H1 (cell line): Measurements from ENCODE around the gene FZD4. TPM values are rescaled to one million over a fixed set of nuclear protein-coding genes. Genes with fewer than 3 reads are reported as not detected.

Source experiments
- CTCF ChIA-PET: fragments of 300-600 bp; sonication (Branson Sonifier 250); formaldehyde crosslinking; loops from one replicate; lab custom pipeline; 2021; ENCODE audit not compliant: partially characterized antibody; lab: Charles Lee
- POLR2A ChIA-PET: fragments of 300-600 bp; sonication (Branson Sonifier 250); formaldehyde crosslinking; loops from one replicate; lab custom pipeline; 2021; ENCODE audit warnings: inconsistent platforms; ENCODE audit not compliant: partially characterized antibody; lab: Charles Lee
- DNase-seq, 2 experiments: peaks; one replicate each; pipeline versions ENCODE4 v3.0.0 to v3.0.0-alpha.2; 2010 to 2022; ENCODE audit warnings: low spot score in 2 of 2, low read depth in 1 of 2, mixed read lengths in 1 of 2
- FAIRE-seq: peaks from 2 replicates; lab custom pipeline; 2011; peaks lifted over from hg19 to GRCh38; lab: Jason Lieb, UNC
- H2AFZ ChIP-seq: 2 replicates; pipeline ENCODE4 v1.8.1; 2012; ENCODE audit warnings: low read length, inconsistent platforms
- H2AK5ac ChIP-seq: 2 replicates; pipeline ENCODE4 v1.6.1; 2013; ENCODE audit warnings: low read depth, low read length
- H2BK120ac ChIP-seq: replicated peaks from 2 replicates; pipeline ENCODE3; 2013; ENCODE audit warnings: low read depth, low read length, inconsistent platforms
- H2BK12ac ChIP-seq: 2 replicates; pipeline ENCODE4 v1.6.1; 2013; ENCODE audit warnings: low read depth, low read length
- H2BK15ac ChIP-seq: 2 replicates; pipeline ENCODE4 v1.6.1; 2013; ENCODE audit warnings: low read length
- H2BK20ac ChIP-seq: 2 replicates; pipeline ENCODE4 v1.6.1; 2013; ENCODE audit warnings: low read length
- H2BK5ac ChIP-seq: 2 replicates; pipeline ENCODE4 v1.6.1; 2013; ENCODE audit warnings: low read depth, low read length
- H3K14ac ChIP-seq: 2 replicates; pipeline ENCODE4 v1.6.1; 2013; ENCODE audit warnings: inconsistent platforms; ENCODE audit not compliant: insufficient read length
- H3K18ac ChIP-seq: 2 replicates; pipeline ENCODE4 v1.6.1; 2013; ENCODE audit warnings: low read length; ENCODE audit errors: extremely low read depth
- H3K23ac ChIP-seq: 2 replicates; pipeline ENCODE4 v1.6.1; 2013; ENCODE audit warnings: inconsistent platforms; ENCODE audit not compliant: insufficient read length
- H3K23me2 ChIP-seq: 2 replicates; pipeline ENCODE4 v1.6.1; 2013; ENCODE audit warnings: low read depth, low read length
- H3K27ac ChIP-seq: 2 replicates; pipeline ENCODE4 v1.6.1; 2011; ENCODE audit warnings: low read depth, low read length, inconsistent platforms
- H3K27me3 ChIP-seq, 4 experiments: replicated peaks in 1 of 4; 1 replicate in 1 of 4; 2 replicates in 3 of 4; pipeline versions ENCODE4 v1.6.1 to v1.8.1; 2011 to 2013; ENCODE audit warnings: low read length in 3 of 4, mild to moderate bottlenecking in 3 of 4, inconsistent platforms in 2 of 4, mixed read lengths in 2 of 4, moderate library complexity in 1 of 4; ENCODE audit not compliant: control insufficient read depth in 3 of 4, insufficient read depth in 3 of 4; ENCODE audit errors: extremely low read depth in 1 of 4
- H3K36me3 ChIP-seq, 4 experiments: 2 replicates each; pipeline versions ENCODE4 v1.6.1 to v1.8.1; 2011 to 2013; ENCODE audit warnings: mild to moderate bottlenecking in 4 of 4, low read length in 3 of 4, moderate library complexity in 2 of 4, control low read depth in 1 of 4, inconsistent platforms in 1 of 4; ENCODE audit not compliant: insufficient read depth in 4 of 4, control insufficient read depth in 2 of 4
- H3K4ac ChIP-seq: replicated peaks from 2 replicates; pipeline ENCODE3; 2013; ENCODE audit warnings: low read length, low read depth, mixed read lengths, inconsistent platforms; ENCODE audit not compliant: insufficient read length
- H3K4me1 ChIP-seq, 4 experiments: replicated peaks in 1 of 4; 1 replicate in 1 of 4; 2 replicates in 3 of 4; pipeline versions ENCODE4 v1.6.1 to v1.8.1; 2011 to 2013; ENCODE audit warnings: low read length in 3 of 4, inconsistent platforms in 2 of 4, mixed read lengths in 1 of 4; ENCODE audit not compliant: insufficient read depth in 4 of 4, control insufficient read depth in 3 of 4
- H3K4me2 ChIP-seq, 2 experiments: 2 replicates each; pipeline versions ENCODE4 v1.6.1 to v1.8.1; 2011 to 2013; ENCODE audit warnings: low read depth in 2 of 2, low read length in 2 of 2, control low read depth in 1 of 2, inconsistent platforms in 1 of 2, mild to moderate bottlenecking in 1 of 2; ENCODE audit not compliant: insufficient read depth in 1 of 2
- H3K4me3 ChIP-seq, 4 experiments: fragments of 200-600, 300-600 bp in 1 of 4; sonication (generic), shearing (Covaris generic), sonication (Bioruptor Twin) in 1 of 4; 2 replicates each; pipeline versions ENCODE4 v1.5.1 to v1.8.1; 2011 to 2016; ENCODE audit warnings: low read length in 4 of 4, low read depth in 3 of 4, control low read depth in 2 of 4, inconsistent platforms in 2 of 4, mild to moderate bottlenecking in 2 of 4, mixed read lengths in 1 of 4, moderate library complexity in 1 of 4; ENCODE audit not compliant: insufficient read depth in 2 of 4; ENCODE audit errors: extremely low read depth in 1 of 4
- H3K56ac ChIP-seq: replicated peaks from 2 replicates; pipeline ENCODE3; 2013; ENCODE audit warnings: low read depth, mild to moderate bottlenecking, mixed read lengths, low read length, inconsistent platforms; ENCODE audit not compliant: insufficient read length
- H3K79me1 ChIP-seq: 2 replicates; pipeline ENCODE4 v1.6.1; 2013; ENCODE audit warnings: low read depth, low read length, control low read depth
- H3K79me2 ChIP-seq, 2 experiments: 2 replicates each; pipeline versions ENCODE4 v1.6.1 to v1.8.1; 2012 to 2013; ENCODE audit warnings: low read length in 2 of 2, mild to moderate bottlenecking in 2 of 2, inconsistent platforms in 1 of 2; ENCODE audit not compliant: insufficient read depth in 2 of 2, control insufficient read depth in 1 of 2
- H3K9ac ChIP-seq, 4 experiments: replicated peaks in 1 of 4; 1 replicate in 1 of 4; 2 replicates in 3 of 4; pipeline versions ENCODE4 v1.6.1 to v1.8.1; 2011 to 2013; ENCODE audit warnings: low read depth in 3 of 4, low read length in 3 of 4, control low read depth in 2 of 4, mild to moderate bottlenecking in 2 of 4, moderate library complexity in 2 of 4, inconsistent platforms in 1 of 4; ENCODE audit errors: extremely low read depth in 1 of 4
- H3K9me3 ChIP-seq, 2 experiments: 2 replicates each; pipeline versions ENCODE4 v1.6.1 to v1.8.1; 2012 to 2013; ENCODE audit warnings: mild to moderate bottlenecking in 2 of 2, moderate library complexity in 2 of 2, control low read depth in 1 of 2, inconsistent platforms in 1 of 2, low read depth in 1 of 2, low read length in 1 of 2, mixed read lengths in 1 of 2; ENCODE audit not compliant: insufficient read depth in 2 of 2
- H4K20me1 ChIP-seq, 2 experiments: replicated peaks in 1 of 2; 2 replicates each; pipeline versions ENCODE3 to v1.8.1; 2011 to 2013; ENCODE audit warnings: inconsistent platforms in 2 of 2, low read length in 2 of 2, mild to moderate bottlenecking in 1 of 2; ENCODE audit not compliant: insufficient read depth in 2 of 2, control insufficient read depth in 1 of 2
- H4K5ac ChIP-seq: 2 replicates; pipeline ENCODE4 v1.6.1; 2013; ENCODE audit warnings: low read length, low read depth, mixed read lengths, inconsistent platforms; ENCODE audit not compliant: insufficient read length
- H4K8ac ChIP-seq: 2 replicates; pipeline ENCODE4 v1.8.0; 2013; ENCODE audit warnings: mild to moderate bottlenecking, moderate library complexity, low read length, inconsistent platforms; ENCODE audit not compliant: insufficient read depth; ENCODE audit errors: extremely low read depth
- H4K91ac ChIP-seq: replicated peaks from 2 replicates; pipeline ENCODE3; 2013; ENCODE audit warnings: low read length, mixed read lengths, inconsistent platforms; ENCODE audit not compliant: insufficient read length
- ASH2L ChIP-seq: fragments of 200-600, 300-600 bp; sonication (generic); IDR thresholded peaks from one replicate; pipeline ENCODE4 v1.7.1; 2017; ENCODE audit warnings: low read length
- CEBPB ChIP-seq: IDR thresholded peaks from 2 replicates; pipeline ENCODE4 v1.6.1; 2012; ENCODE audit warnings: low read depth, low read length
- KDM5A ChIP-seq: fragments of 200-600 bp; IDR thresholded peaks from 2 replicates; pipeline ENCODE4 v1.7.1; 2012; ENCODE audit warnings: mild to moderate bottlenecking, low read length, inconsistent platforms, mixed read lengths
- NRF1 ChIP-seq: IDR thresholded peaks from 2 replicates; pipeline ENCODE4 v1.6.1; 2011; ENCODE audit warnings: mild to moderate bottlenecking, low read depth, low read length, improper control_type of control experiment
- RNF2 ChIP-seq: fragments of 200-900, 300-1000 bp; sonication (generic); IDR thresholded peaks from 2 replicates; pipeline ENCODE4 v1.7.1; 2016; ENCODE audit warnings: borderline replicate concordance, low read depth, mild to moderate bottlenecking, antibody characterized with exemption, low read length; ENCODE audit not compliant: poor library complexity, severe bottlenecking; ENCODE audit errors: missing control alignments
- TAF1 ChIP-seq: IDR thresholded peaks from 2 replicates; pipeline ENCODE4 v1.6.1; 2011; ENCODE audit warnings: mild to moderate bottlenecking, low read depth, low read length
- TBP ChIP-seq: IDR thresholded peaks from 2 replicates; pipeline ENCODE4 v1.6.1; 2011; ENCODE audit warnings: low read depth, low read length, improper control_type of control experiment
- TCF12 ChIP-seq: IDR thresholded peaks from 2 replicates; pipeline ENCODE4 v1.6.1; 2011; ENCODE audit warnings: low read depth, mild to moderate bottlenecking, low read length
- WGBS, 2 experiments: shearing (Covaris generic) in 1 of 2; methylation state at CpG; one replicate each; pipeline versions ENCODE4 v1.1.6 to v1.1.7; 2013 to 2015; ENCODE audit warnings: low lambda C conversion rate in 2 of 2, mixed read lengths in 2 of 2, inconsistent platforms in 1 of 2, low coverage in 1 of 2, missing lambda C conversion rate in 1 of 2; ENCODE audit not compliant: insufficient replicate concordance in 2 of 2, insufficient coverage in 1 of 2, insufficient read length in 1 of 2; ENCODE audit errors: extremely low coverage in 1 of 2, missing lambda C conversion rate in 1 of 2; 5-methylcytosine and 5-hydroxymethylcytosine counted together
- polyA plus RNA-seq, 7 experiments: library from polyadenylated mRNA; depleted of rRNA in 3 of 7; stranded (reverse) in 5 of 7; unstranded in 2 of 7; fragments of >200 nt in 5 of 7; fragments of 200-250 nt in 2 of 7; gene quantifications; 1 replicate in 5 of 7; 2 replicates in 1 of 7; 4 replicates in 1 of 7; pipeline versions ENCODE4 v1.2.1 to v1.2.3, GENCODE V29; 2011 to 2013; ENCODE audit warnings: missing spikeins in 2 of 7, mixed read lengths in 2 of 7
- total RNA-seq: library from RNA; stranded (reverse); fragmentation: NEBNext Ultra II Directional; extraction: Animal tissue kit (Norgen Biotek cat#: 25700); gene quantifications from 2 replicates; pipeline ENCODE4 v1.2.1, GENCODE V29; 2021
- TF ChIP-seq, protein P1 (sequence below): IDR thresholded peaks from 2 replicates; pipeline ENCODE4 v1.6.1; 2011; ENCODE audit warnings: low read depth, mild to moderate bottlenecking, low read length; ENCODE audit not compliant: insufficient read depth

FZD4 gene
- total and polyA plus RNA-seq, 2 of the 8 experiments (the other 6 are each of a cell fraction or from before 2014, with no cell fraction given): 3.1 to 7.1 TPM

DNA sequence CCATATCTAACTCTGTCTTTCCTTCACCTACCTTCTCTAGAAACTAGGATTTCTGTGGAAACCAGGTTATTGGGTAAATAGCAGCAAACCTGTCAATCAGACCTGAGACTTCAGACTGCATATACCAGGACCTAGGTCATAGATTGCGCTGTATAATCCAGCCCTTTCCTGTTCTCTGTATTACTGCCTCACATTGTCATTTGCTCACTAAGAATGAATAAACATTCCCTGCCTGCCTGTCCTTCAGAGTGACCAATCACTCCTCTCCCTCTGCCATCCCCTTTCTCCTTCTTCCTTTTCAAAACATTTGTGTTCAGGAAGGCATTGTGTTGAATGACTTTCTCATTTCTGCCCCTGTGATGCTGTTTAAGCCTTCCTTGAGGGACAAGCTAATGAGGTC, 14.1 kb upstream of the FZD4 start:
- TF ChIP-seq TBP: no peak
- TF ChIP-seq NRF1: no peak
- no peak for TF ChIP-seq ASH2L
- no peak for TF ChIP-seq KDM5A
- TF ChIP-seq, protein P1, sequence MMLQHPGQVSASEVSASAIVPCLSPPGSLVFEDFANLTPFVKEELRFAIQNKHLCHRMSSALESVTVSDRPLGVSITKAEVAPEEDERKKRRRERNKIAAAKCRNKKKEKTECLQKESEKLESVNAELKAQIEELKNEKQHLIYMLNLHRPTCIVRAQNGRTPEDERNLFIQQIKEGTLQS: no peak
- no peak for TF ChIP-seq TCF12
- TF ChIP-seq TAF1: no peak
- no peak for TF ChIP-seq CEBPB
- no peak for TF ChIP-seq RNF2
- TF ChIP-seq, all 59 proteins: peak for 0
- H4K5ac ChIP-seq: no peak overlapping the region
- DNase-seq (no peak), FAIRE-seq (no peak)
- no peaks in the 10 kb centered on the region for H3K23me2 ChIP-seq
- H3K56ac ChIP-seq: no peak overlapping the region
- H3K9ac ChIP-seq: no peak overlapping the region
- no peak overlapping the region for H3K18ac ChIP-seq
- no peak overlapping the region for H3K23ac ChIP-seq
- H3K4me3 ChIP-seq: no peak overlapping the region
- H3K36me3 ChIP-seq: no peaks in the 10 kb centered on the region
- ChIA-PET CTCF (no interaction called here), POLR2A (interaction anchor here (1.4 kb wide), 1 partner anchor 14 kb away, joined by 4 read pairs; the partner anchor contains the start of gene FZD4)
- H4K20me1 ChIP-seq: no peaks in the 10 kb centered on the region
- H3K27me3 ChIP-seq: no peaks in the 10 kb centered on the region
- no peak overlapping the region for H2BK12ac ChIP-seq
- H2BK15ac ChIP-seq: no peak overlapping the region
- peak overlapping the region; percentile 66 for H2AFZ ChIP-seq
- H3K79me1 ChIP-seq: no peaks in the 10 kb centered on the region
- H3K14ac ChIP-seq: no peak overlapping the region
- no peak overlapping the region for H2BK120ac ChIP-seq
- peaks cover 0 to 5% (median 0%) of the 10 kb centered on the region in 4 experiments; a peak in 2 of 7 replicates for H3K4me1 ChIP-seq
- no peak overlapping the region for H2AK5ac ChIP-seq
- H2BK20ac ChIP-seq: no peak overlapping the region
- no peaks in the 10 kb centered on the region for H3K9me3 ChIP-seq
- H4K91ac ChIP-seq: no peak overlapping the region
- H3K79me2 ChIP-seq: no peaks in the 10 kb centered on the region
- H3K4me2 ChIP-seq: no peak overlapping the region
- WGBS, 2 experiments: 92% methylated on average over 1 of the region's 1 CpG; no CpG with 5 or more reads in 1 of the 2 experiments
- H3K4ac ChIP-seq: no peak overlapping the region
- no peak overlapping the region for H2BK5ac ChIP-seq
- H3K27ac ChIP-seq: no peak overlapping the region
- H4K8ac ChIP-seq: no peak overlapping the region
